HG02885 (cell line): ENCODE data around the gene MEF2B.
"Not testable (repeated sequence)": the region's sequence is repeated elsewhere in the genome, so short reads cannot be mapped to it uniquely, and the experiment has no call there.

Experiments
- ATAC-seq: cut with Tn5 transposase; IDR thresholded peaks from one replicate; pipeline ENCODE4 v1.9.1; 2021; ENCODE audit warnings: mild to moderate bottlenecking; ENCODE audit not compliant: unreplicated experiment, poor library complexity

Gene MEF2B

GRCh38 chr19:19160461-19161035 lies 9.5 kb downstream of the MEF2B start:
- peak; percentile 47 for ATAC-seq

- ATAC-seq, result no peak
Measured at GRCh38 chr19:19159534-19159933, 10.5 kb downstream of the MEF2B start.

GRCh38 chr19:19157808-19158207 lies 12.3 kb downstream of the MEF2B start:
- no peak for ATAC-seq

- ATAC-seq, result peak; percentile 79
Measured at GRCh38 chr19:19155495-19156219, 14.4 kb downstream of the MEF2B start.

- ATAC-seq, result no peak
Measured at GRCh38 chr19:19154768-19155494, 15.1 kb downstream of the MEF2B start.

- no peak for ATAC-seq
Measured at GRCh38 chr19:19152668-19153384, 17.2 kb downstream of the MEF2B start.

GRCh38 chr19:19151418-19151817 lies 18.6 kb downstream of the MEF2B start:
- peak; percentile 67 for ATAC-seq

GRCh38 chr19:19149435-19149834 lies 20.6 kb downstream of the MEF2B start:
- ATAC-seq, result no peak

GRCh38 chr19:19148504-19148903 lies 21.6 kb downstream of the MEF2B start:
- not testable (repeated sequence) for ATAC-seq

GRCh38 chr19:19147344-19147743 lies 22.7 kb downstream of the MEF2B start:
- ATAC-seq, result no peak

GRCh38 chr19:19146865-19147264 lies 23.2 kb downstream of the MEF2B start:
- ATAC-seq, result no peak

- no peak for ATAC-seq
Measured at GRCh38 chr19:19145684-19146608, 24.1 kb downstream of the MEF2B start.

GRCh38 chr19:19145281-19145680 lies 24.8 kb downstream of the MEF2B start:
- no peak for ATAC-seq

- ATAC-seq, result no peak
Measured at GRCh38 chr19:19142347-19142746, 27.7 kb downstream of the MEF2B start.

- no peak for ATAC-seq
Measured at GRCh38 chr19:19140476-19140875, 29.6 kb downstream of the MEF2B start.

GRCh38 chr19:19139876-19140229 lies 30.2 kb downstream of the MEF2B start:
- ATAC-seq, result no peak

- ATAC-seq, result peak; percentile 99
Measured at GRCh38 chr19:19138109-19138981, 31.7 kb downstream of the MEF2B start, which contains the start of gene TMEM161A. Gene TMEM161A, minus strand, starts transcription at chr19:19138478. Its CDS starts 50 bp downstream, at chr19:19138428.

- ATAC-seq, result no peak
Measured at GRCh38 chr19:19137556-19138108, 32.4 kb downstream of the MEF2B start.
